HL-60 (cell line): ENCODE results near the gene STK24.
A peak's percentile ranks its signal among the peaks of the same experiment; 100 is the strongest.

Source experiments
- DNase-seq, 2 experiments: peaks; one replicate each; pipeline ENCODE4 v3.0.0-alpha.2; 2010 to 2020; ENCODE audit warnings: low read depth in 1 of 2, low spot score in 1 of 2
- H3K27ac ChIP-seq: fragments of 250-450 bp; sonication (Bioruptor Pico); replicated peaks from 2 replicates; pipeline ENCODE4 v1.5.1; 2020; ENCODE audit warnings: mild to moderate bottlenecking, moderate library complexity
- H3K27me3 ChIP-seq: fragments of 250-450 bp; sonication (Bioruptor Pico); 2 replicates; pipeline ENCODE4 v1.5.1; 2021; ENCODE audit warnings: mild to moderate bottlenecking, moderate library complexity; ENCODE audit not compliant: insufficient read depth, poor library complexity, severe bottlenecking
- H3K4me3 ChIP-seq: replicated peaks from 2 replicates; pipeline ENCODE4 v1.5.1; 2011; ENCODE audit warnings: mild to moderate bottlenecking, control low read depth, low read length; ENCODE audit not compliant: insufficient read depth
- CTCF ChIP-seq: IDR thresholded peaks from one replicate; pipeline ENCODE4 v1.5.1; 2011; ENCODE audit warnings: low read length, control low read depth, inconsistent platforms; ENCODE audit not compliant: insufficient read depth
- GABPA ChIP-seq: IDR thresholded peaks from 2 replicates; pipeline ENCODE4 v1.6.1; 2012; ENCODE audit warnings: low read depth
- POLR2AphosphoS5 ChIP-seq: IDR thresholded peaks from 2 replicates; pipeline ENCODE4 v1.6.1; 2012; ENCODE audit warnings: low read depth
- REST ChIP-seq: IDR thresholded peaks from 2 replicates; pipeline ENCODE4 v1.6.1; 2012; ENCODE audit warnings: low read depth; ENCODE audit not compliant: insufficient replicate concordance
- SPI1 ChIP-seq: IDR thresholded peaks from 2 replicates; pipeline ENCODE4 v1.6.1; 2012; ENCODE audit warnings: low read depth, mild to moderate bottlenecking, borderline replicate concordance

Gene STK24

GRCh38 chr13:98445340-98446233, 131.3 kb downstream of the STK24 start:
- Histone ChIP-seq H3K27ac (no peak overlapping the region), H3K4me3 (no peak overlapping the region), H3K27me3 (no peaks in the 10 kb centered on the region)
- peak; percentile 90 for TF ChIP-seq CTCF
- no peak for TF ChIP-seq GABPA
- peak; percentile 46 to 72 for DNase-seq

GRCh38 chr13:98444381-98444780, 132.5 kb downstream of the STK24 start:
- no peak overlapping the region for H3K4me3 ChIP-seq
- H3K27me3 ChIP-seq: no peaks in the 10 kb centered on the region
- DNase-seq: no peak
- H3K27ac ChIP-seq: no peak overlapping the region
- TF ChIP-seq CTCF (no peak), GABPA (no peak), REST (no peak)

- no peak for DNase-seq
- Histone ChIP-seq H3K27ac (no peak overlapping the region), H3K4me3 (no peak overlapping the region), H3K27me3 (no peaks in the 10 kb centered on the region)
- TF ChIP-seq GABPA: no peak
- no peak for TF ChIP-seq REST
- TF ChIP-seq SPI1: no peak
- no peak for TF ChIP-seq CTCF
- no peak for TF ChIP-seq POLR2AphosphoS5
Measured at GRCh38 chr13:98443800-98444325, 133.0 kb downstream of the STK24 start.

- Histone ChIP-seq H3K27me3 (no peaks in the 10 kb centered on the region), H3K4me3 (no peak overlapping the region), H3K27ac (no peak overlapping the region)
- DNase-seq: no peak
- TF ChIP-seq CTCF (no peak), REST (no peak), POLR2AphosphoS5 (no peak), GABPA (no peak), SPI1 (no peak)
Measured at GRCh38 chr13:98443329-98443728, 133.6 kb downstream of the STK24 start.
